ENCODE measurements around the gene ENOPH1.

Gene ENOPH1

DNA sequence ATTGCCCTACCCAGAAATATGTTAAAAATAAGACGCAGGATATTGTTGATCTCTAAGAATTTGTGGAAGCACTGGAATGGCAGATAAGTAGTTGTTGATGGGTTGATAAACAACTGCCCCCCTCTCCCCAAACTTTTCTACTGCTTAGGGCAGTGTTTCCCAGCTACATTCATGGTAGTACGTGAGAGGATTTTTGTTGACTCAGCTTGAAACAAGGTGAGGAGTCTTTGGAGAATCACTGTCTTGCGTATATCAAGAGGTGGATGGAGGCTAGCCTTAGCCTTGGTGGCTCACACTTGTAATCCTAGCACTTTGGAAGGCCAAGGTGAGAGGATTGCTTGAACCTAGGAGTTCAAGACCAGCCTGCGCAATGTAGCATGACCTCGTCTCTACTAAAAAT lies 5.7 kb downstream of the ENOPH1 start:
- H3K4me1 ChIP-seq (ENCODE audit: control insufficient read depth, insufficient read depth, low read length): no peaks in the 10 kb centered on the region
- H3K36me3 ChIP-seq (ENCODE audit: control insufficient read depth in 2 of 2, insufficient read depth in 1 of 2, low read length in 2 of 2): peaks cover 0 to 13% of the 10 kb centered on the region in 2 experiments; a peak in 2 of 3 replicates
- H3K27ac ChIP-seq (ENCODE audit: extremely low read depth, low read depth, low read length): no peak overlapping the region
- TF ChIP-seq HOXA7 (CRISPR knock-in tag; IDR thresholded peaks at IDR 0.05; ENCODE audit: borderline replicate concordance) (no peak), ZNF391 (tag by site-specific recombination; IDR thresholded peaks at IDR 0.05; ENCODE audit: borderline replicate concordance, low read depth) (no peak), ZNF37A (tag by site-specific recombination; IDR thresholded peaks at IDR 0.05) (no peak), ZBTB20 (tag by site-specific recombination; IDR thresholded peaks at IDR 0.05) (no peak), ZNF184 (tag by site-specific recombination; IDR thresholded peaks at IDR 0.05) (no peak), ZNF600 (tag by site-specific recombination; IDR thresholded peaks at IDR 0.05) (no peak), ZNF843 (tag by site-specific recombination; IDR thresholded peaks at IDR 0.05) (no peak), GLIS1 (tag by site-specific recombination; IDR thresholded peaks at IDR 0.05) (no peak), REPIN1 (tag by site-specific recombination; IDR thresholded peaks at IDR 0.05; ENCODE audit: low read depth) (no peak), ZNF670 (tag by site-specific recombination; IDR thresholded peaks at IDR 0.05; ENCODE audit: low read depth) (no peak)
- TF ChIP-seq, protein P1, sequence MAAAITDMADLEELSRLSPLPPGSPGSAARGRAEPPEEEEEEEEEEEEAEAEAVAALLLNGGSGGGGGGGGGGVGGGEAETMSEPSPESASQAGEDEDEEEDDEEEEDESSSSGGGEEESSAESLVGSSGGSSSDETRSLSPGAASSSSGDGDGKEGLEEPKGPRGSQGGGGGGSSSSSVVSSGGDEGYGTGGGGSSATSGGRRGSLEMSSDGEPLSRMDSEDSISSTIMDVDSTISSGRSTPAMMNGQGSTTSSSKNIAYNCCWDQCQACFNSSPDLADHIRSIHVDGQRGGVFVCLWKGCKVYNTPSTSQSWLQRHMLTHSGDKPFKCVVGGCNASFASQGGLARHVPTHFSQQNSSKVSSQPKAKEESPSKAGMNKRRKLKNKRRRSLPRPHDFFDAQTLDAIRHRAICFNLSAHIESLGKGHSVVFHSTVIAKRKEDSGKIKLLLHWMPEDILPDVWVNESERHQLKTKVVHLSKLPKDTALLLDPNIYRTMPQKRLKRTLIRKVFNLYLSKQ (tag by site-specific recombination; IDR thresholded peaks at IDR 0.05; ENCODE audit: borderline replicate concordance): no peak
- TF ChIP-seq, protein P2, sequence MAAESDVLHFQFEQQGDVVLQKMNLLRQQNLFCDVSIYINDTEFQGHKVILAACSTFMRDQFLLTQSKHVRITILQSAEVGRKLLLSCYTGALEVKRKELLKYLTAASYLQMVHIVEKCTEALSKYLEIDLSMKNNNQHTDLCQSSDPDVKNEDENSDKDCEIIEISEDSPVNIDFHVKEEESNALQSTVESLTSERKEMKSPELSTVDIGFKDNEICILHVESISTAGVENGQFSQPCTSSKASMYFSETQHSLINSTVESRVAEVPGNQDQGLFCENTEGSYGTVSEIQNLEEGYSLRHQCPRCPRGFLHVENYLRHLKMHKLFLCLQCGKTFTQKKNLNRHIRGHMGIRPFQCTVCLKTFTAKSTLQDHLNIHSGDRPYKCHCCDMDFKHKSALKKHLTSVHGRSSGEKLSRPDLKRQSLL (tag by site-specific recombination; IDR thresholded peaks at IDR 0.05): no peak
- TF ChIP-seq, protein P3, sequence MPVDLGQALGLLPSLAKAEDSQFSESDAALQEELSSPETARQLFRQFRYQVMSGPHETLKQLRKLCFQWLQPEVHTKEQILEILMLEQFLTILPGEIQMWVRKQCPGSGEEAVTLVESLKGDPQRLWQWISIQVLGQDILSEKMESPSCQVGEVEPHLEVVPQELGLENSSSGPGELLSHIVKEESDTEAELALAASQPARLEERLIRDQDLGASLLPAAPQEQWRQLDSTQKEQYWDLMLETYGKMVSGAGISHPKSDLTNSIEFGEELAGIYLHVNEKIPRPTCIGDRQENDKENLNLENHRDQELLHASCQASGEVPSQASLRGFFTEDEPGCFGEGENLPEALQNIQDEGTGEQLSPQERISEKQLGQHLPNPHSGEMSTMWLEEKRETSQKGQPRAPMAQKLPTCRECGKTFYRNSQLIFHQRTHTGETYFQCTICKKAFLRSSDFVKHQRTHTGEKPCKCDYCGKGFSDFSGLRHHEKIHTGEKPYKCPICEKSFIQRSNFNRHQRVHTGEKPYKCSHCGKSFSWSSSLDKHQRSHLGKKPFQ (tag by site-specific recombination; IDR thresholded peaks at IDR 0.05): no peak
- POLR2A ChIA-PET: no interaction called here
- CTCF ChIA-PET: no interaction called here
- H3K4me3 ChIP-seq (ENCODE audit: low read depth, low read length): no peak overlapping the region
- H3K9me3 ChIP-seq (ENCODE audit: control insufficient read depth, insufficient read depth, low read depth, low read length): no peaks in the 10 kb centered on the region

DNA sequence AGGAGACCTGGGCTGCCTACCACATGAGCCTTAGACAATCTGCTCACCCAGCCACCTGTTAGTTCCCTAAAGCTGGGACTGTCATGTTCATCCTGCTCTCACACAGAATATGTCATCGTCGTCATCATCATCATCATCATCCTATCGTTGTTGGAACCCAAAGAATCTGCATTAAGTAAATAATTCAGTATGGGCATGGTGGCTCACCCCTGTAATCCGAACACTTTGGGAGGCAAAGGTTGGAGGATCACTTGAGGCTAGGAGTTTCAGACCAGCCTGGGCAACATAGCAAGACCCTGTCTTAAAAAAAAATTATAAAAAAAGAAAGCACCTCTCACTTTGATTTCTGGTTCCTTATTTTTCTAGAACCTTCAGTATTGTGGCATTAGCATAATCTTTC lies 6.4 kb downstream of the ENOPH1 start:
- H3K36me3 ChIP-seq (ENCODE audit: control insufficient read depth in 2 of 2, insufficient read depth in 1 of 2, low read length in 2 of 2): peaks cover 0 to 13% of the 10 kb centered on the region in 2 experiments; a peak in 2 of 3 replicates
- TF ChIP-seq, protein P4, sequence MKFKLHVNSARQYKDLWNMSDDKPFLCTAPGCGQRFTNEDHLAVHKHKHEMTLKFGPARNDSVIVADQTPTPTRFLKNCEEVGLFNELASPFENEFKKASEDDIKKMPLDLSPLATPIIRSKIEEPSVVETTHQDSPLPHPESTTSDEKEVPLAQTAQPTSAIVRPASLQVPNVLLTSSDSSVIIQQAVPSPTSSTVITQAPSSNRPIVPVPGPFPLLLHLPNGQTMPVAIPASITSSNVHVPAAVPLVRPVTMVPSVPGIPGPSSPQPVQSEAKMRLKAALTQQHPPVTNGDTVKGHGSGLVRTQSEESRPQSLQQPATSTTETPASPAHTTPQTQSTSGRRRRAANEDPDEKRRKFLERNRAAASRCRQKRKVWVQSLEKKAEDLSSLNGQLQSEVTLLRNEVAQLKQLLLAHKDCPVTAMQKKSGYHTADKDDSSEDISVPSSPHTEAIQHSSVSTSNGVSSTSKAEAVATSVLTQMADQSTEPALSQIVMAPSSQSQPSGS (tag by site-specific recombination; IDR thresholded peaks at IDR 0.05; ENCODE audit: low read depth): no peak
- TF ChIP-seq ZNF404 (tag by site-specific recombination; IDR thresholded peaks at IDR 0.05) (no peak), ZNF121 (tag by site-specific recombination; IDR thresholded peaks at IDR 0.05) (peak; percentile 75), ZNF155 (tag by site-specific recombination; IDR thresholded peaks at IDR 0.05) (no peak), ZNF585B (tag by site-specific recombination; IDR thresholded peaks at IDR 0.05) (no peak)
- TF ChIP-seq, protein P1 (tag by site-specific recombination; IDR thresholded peaks at IDR 0.05; ENCODE audit: borderline replicate concordance): no peak
- TF ChIP-seq, protein P5, sequence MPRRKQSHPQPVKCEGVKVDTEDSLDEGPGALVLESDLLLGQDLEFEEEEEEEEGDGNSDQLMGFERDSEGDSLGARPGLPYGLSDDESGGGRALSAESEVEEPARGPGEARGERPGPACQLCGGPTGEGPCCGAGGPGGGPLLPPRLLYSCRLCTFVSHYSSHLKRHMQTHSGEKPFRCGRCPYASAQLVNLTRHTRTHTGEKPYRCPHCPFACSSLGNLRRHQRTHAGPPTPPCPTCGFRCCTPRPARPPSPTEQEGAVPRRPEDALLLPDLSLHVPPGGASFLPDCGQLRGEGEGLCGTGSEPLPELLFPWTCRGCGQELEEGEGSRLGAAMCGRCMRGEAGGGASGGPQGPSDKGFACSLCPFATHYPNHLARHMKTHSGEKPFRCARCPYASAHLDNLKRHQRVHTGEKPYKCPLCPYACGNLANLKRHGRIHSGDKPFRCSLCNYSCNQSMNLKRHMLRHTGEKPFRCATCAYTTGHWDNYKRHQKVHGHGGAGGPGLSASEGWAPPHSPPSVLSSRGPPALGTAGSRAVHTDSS (tag by site-specific recombination; IDR thresholded peaks at IDR 0.05): peak; percentile 64
- CTCF ChIA-PET: interaction anchor here (0.6 kb wide), 1 partner anchor 202 kb away, joined by 6 read pairs; no protein-coding TSS in a partner anchor

More for the DNA sequence above, 6.4 kb downstream of the ENOPH1 start:
- Histone ChIP-seq H3K9me3 (ENCODE audit: control insufficient read depth, insufficient read depth, low read depth, low read length) (no peaks in the 10 kb centered on the region), H3K4me3 (ENCODE audit: low read depth, low read length) (no peak overlapping the region), H3K4me1 (ENCODE audit: control insufficient read depth, insufficient read depth, low read length) (no peaks in the 10 kb centered on the region), H3K27ac (ENCODE audit: extremely low read depth, low read depth, low read length) (no peak overlapping the region)
- POLR2A ChIA-PET: interaction anchor here (1.1 to 1.6 kb wide), 2 partner anchors 7 to 63 kb away, joined by 6 to 7 read pairs; partner anchors contain the start of gene HNRNPD

Data from HEK293 (cell line).